ENCODE results near the gene MYOM1.

DNA sequence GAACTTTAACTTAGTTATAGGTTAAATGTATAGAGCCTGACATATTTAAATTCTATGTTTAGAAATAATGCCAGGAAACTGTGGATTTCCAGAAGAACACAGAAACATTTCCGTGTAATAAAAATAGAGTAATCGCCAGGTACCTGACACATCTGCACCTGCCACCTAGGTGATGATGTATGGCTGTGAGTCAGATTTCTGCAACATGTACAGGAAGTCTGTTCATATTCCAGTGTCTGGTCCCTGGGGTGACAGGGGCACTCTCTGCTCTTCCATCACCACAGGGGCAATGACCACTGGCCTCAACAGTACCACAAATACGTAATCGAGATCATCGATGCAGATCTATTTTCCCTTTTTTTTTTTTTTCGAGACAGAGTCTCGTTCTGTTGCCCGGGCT is 105.7 kb downstream of the MYOM1 start:
- TF ChIP-seq, protein P1, sequence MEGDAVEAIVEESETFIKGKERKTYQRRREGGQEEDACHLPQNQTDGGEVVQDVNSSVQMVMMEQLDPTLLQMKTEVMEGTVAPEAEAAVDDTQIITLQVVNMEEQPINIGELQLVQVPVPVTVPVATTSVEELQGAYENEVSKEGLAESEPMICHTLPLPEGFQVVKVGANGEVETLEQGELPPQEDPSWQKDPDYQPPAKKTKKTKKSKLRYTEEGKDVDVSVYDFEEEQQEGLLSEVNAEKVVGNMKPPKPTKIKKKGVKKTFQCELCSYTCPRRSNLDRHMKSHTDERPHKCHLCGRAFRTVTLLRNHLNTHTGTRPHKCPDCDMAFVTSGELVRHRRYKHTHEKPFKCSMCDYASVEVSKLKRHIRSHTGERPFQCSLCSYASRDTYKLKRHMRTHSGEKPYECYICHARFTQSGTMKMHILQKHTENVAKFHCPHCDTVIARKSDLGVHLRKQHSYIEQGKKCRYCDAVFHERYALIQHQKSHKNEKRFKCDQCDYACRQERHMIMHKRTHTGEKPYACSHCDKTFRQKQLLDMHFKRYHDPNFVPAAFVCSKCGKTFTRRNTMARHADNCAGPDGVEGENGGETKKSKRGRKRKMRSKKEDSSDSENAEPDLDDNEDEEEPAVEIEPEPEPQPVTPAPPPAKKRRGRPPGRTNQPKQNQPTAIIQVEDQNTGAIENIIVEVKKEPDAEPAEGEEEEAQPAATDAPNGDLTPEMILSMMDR (IDR thresholded peaks at IDR 0.05; ENCODE audit: extremely low read depth in 1 of 2, insufficient read depth in 1 of 2, low read depth in 1 of 2, low read length in 2 of 2): no peak
- TF ChIP-seq MYC (IDR thresholded peaks at IDR 0.05; ENCODE audit: low read depth, low read length): no peak
- TF ChIP-seq POLR2A (IDR thresholded peaks at IDR 0.05; ENCODE audit: low read depth, low read length): no peak
